Activated CD8-positive, alpha-beta memory T cell treated with anti-CD3 and anti-CD28 coated beads, Interleukin-2, amount 10 ng/mL, durations not matched to agents 7 days and 5 days (primary cell): ENCODE results near the gene ITPKC. TPM values are rescaled to one million over a fixed set of nuclear protein-coding genes. Genes with fewer than 3 reads are reported as not detected.
A peak's percentile ranks its signal among the peaks of the same experiment; 100 is the strongest.
"Not testable (repeated sequence)": the region's sequence is repeated elsewhere in the genome, so short reads cannot be mapped to it uniquely, and the experiment has no call there.

ENCODE experiments used
- ATAC-seq: fragments of 150-1000 bp; cut with Tn5 transposase; one replicate; pipeline ENCODE4 v1.10.0; 2021; ENCODE audit warnings: moderate library complexity
- CTCF ChIA-PET: fragments of 350-600 bp; sonication (Branson Sonifier 250); formaldehyde crosslinking; loops from one replicate; lab custom pipeline; 2021; ENCODE audit warnings: antibody characterized with exemption; lab: Charles Lee
- DNase-seq: peaks from one replicate; pipeline ENCODE4 v3.0.0-alpha.2; 2020
- H3K27ac Mint-ChIP-seq: one replicate; pipeline ENCODE4 v1.8.0; 2021; ENCODE audit warnings: mild to moderate bottlenecking, mixed read lengths
- H3K27me3 Mint-ChIP-seq: one replicate; pipeline ENCODE4 v1.8.0; 2021; ENCODE audit warnings: mixed read lengths
- H3K36me3 Mint-ChIP-seq: one replicate; pipeline ENCODE4 v1.8.0; 2021; ENCODE audit warnings: mild to moderate bottlenecking, mixed read lengths
- H3K4me1 Mint-ChIP-seq: one replicate; pipeline ENCODE4 v1.8.0; 2021; ENCODE audit warnings: mixed read lengths
- H3K4me3 Mint-ChIP-seq: one replicate; pipeline ENCODE4 v1.8.0; 2021; ENCODE audit warnings: mild to moderate bottlenecking, moderate library complexity, mixed read lengths
- H3K9me3 Mint-ChIP-seq: one replicate; pipeline ENCODE4 v1.8.0; 2022; ENCODE audit warnings: low read depth, mixed read lengths
- total RNA-seq, 2 experiments: library from RNA; stranded (reverse); gene quantifications; one replicate each; pipeline ENCODE4 v1.2.3, GENCODE V29; 2021

ITPKC gene
- total RNA-seq, 2 experiments from 2014 or later: 5.6 to 5.8 TPM

DNA sequence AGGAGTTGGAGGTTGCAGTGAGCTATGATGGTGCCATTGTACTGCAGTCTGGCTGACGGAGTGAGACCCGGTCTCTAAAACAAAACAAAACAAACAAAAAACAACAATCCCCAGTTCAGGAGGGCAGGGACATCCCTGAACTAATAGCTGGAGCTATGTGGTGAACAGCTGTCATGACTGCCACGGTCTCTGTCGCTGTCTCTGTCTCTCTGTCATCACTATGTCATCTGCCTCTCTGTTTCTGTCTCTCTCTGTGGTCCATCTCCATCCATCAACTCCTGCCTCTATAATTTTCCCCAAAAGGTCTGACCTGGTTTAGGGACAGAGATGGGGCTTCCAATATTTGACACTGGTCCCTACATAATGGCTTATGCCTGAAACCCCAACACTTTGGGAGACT, 7.4 kb downstream of the ITPKC start:
- DNase-seq (no peak), ATAC-seq (no peak)
- Mint-ChIP-seq H3K27ac (no peak overlapping the region), H3K27me3 (no peaks in the 10 kb centered on the region), H3K9me3 (no peaks in the 10 kb centered on the region), H3K4me3 (no peak overlapping the region), H3K4me1 (peaks cover 33% of the 10 kb centered on the region), H3K36me3 (peaks cover 18% of the 10 kb centered on the region)
- CTCF ChIA-PET: no interaction called here

DNA sequence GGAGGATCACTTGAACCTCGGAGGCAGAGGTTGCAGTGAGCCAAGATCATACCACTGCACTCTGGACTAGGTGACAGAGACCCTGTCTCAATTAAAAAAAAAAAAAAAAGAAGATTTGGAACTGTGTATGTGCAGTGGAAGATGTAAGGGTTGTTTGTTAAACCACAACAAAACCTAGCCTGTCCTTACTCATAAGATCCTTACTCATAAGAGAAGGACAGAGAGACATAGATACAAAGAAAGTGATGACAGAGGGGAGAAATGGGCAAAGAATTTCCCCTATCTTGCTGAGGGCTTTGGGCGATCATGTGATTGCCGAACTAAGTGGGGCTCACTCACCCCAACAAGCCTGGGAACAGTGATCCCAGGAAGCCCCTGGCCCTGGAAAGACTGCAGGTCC, 7.9 kb downstream of the ITPKC start:
- Mint-ChIP-seq H3K36me3 (peaks cover 18% of the 10 kb centered on the region), H3K27ac (no peak overlapping the region), H3K4me1 (peaks cover 28% of the 10 kb centered on the region), H3K4me3 (no peak overlapping the region), H3K9me3 (no peaks in the 10 kb centered on the region), H3K27me3 (no peaks in the 10 kb centered on the region)
- DNase-seq (no peak), ATAC-seq (peak; percentile 54)
- CTCF ChIA-PET: no interaction called here

GRCh38 chr19:40726279-40726678, 9.4 kb downstream of the ITPKC start:
- H3K27me3 Mint-ChIP-seq: no peaks in the 10 kb centered on the region
- CTCF ChIA-PET: no interaction called here
- no peak overlapping the region for H3K27ac Mint-ChIP-seq
- no peak overlapping the region for H3K4me3 Mint-ChIP-seq
- peaks cover 21% of the 10 kb centered on the region for H3K36me3 Mint-ChIP-seq
- no peaks in the 10 kb centered on the region for H3K9me3 Mint-ChIP-seq
- ATAC-seq (no peak), DNase-seq (no peak)
- H3K4me1 Mint-ChIP-seq: peaks cover 16% of the 10 kb centered on the region

GRCh38 chr19:40730065-40730464, 13.2 kb downstream of the ITPKC start:
- H3K27ac Mint-ChIP-seq, H3K4me1 Mint-ChIP-seq, CTCF ChIA-PET, H3K9me3 Mint-ChIP-seq, DNase-seq, H3K4me3 Mint-ChIP-seq, ATAC-seq, H3K27me3 Mint-ChIP-seq: not testable (repeated sequence)
- H3K36me3 Mint-ChIP-seq: peaks cover 14% of the 10 kb centered on the region

GRCh38 chr19:40732304-40732703, 15.4 kb downstream of the ITPKC start:
- not testable (repeated sequence) for H3K4me1 Mint-ChIP-seq, ATAC-seq, H3K27me3 Mint-ChIP-seq, H3K27ac Mint-ChIP-seq, H3K4me3 Mint-ChIP-seq, DNase-seq, H3K9me3 Mint-ChIP-seq
- H3K36me3 Mint-ChIP-seq: peaks cover 14% of the 10 kb centered on the region
- CTCF ChIA-PET: interaction anchor here (0.6 to 1.8 kb wide), 3 partner anchors 15 to 88 kb away, joined by 3 to 4 read pairs (median 3); partner anchors contain the start of genes COQ8B and ITPKC

DNA sequence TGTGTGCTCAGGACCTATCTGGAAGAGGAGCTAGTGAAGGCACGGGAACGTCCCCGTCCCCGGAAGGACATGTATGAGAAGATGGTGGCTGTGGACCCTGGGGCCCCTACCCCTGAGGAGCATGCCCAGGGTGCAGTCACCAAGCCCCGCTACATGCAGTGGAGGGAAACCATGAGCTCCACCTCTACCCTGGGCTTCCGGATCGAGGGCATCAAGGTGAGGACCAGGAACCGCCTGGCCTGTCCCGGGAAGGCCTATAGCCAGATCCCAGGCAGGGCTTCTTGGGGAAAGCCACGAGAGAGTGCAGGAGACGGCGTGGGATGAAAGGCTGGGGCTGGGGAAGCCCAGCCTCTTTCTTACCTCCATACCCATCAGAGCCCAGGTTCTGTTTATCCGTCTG, 16.2 kb downstream of the ITPKC start:
- H3K4me3 Mint-ChIP-seq: no peak overlapping the region
- CTCF ChIA-PET: interaction anchor here (1.8 kb wide), 1 partner anchor 87 kb away, joined by 4 read pairs; no protein-coding TSS in a partner anchor
- no peak overlapping the region for H3K27ac Mint-ChIP-seq
- no peaks in the 10 kb centered on the region for H3K27me3 Mint-ChIP-seq
- no peaks in the 10 kb centered on the region for H3K4me1 Mint-ChIP-seq
- ATAC-seq: no peak
- no peak for DNase-seq
- no peaks in the 10 kb centered on the region for H3K9me3 Mint-ChIP-seq
- peaks cover 14% of the 10 kb centered on the region for H3K36me3 Mint-ChIP-seq

- H3K4me1 Mint-ChIP-seq: peaks cover 5% of the 10 kb centered on the region
- no peaks in the 10 kb centered on the region for H3K9me3 Mint-ChIP-seq
- ATAC-seq (no peak), DNase-seq (no peak)
- H3K4me3 Mint-ChIP-seq: no peak overlapping the region
- H3K36me3 Mint-ChIP-seq: peaks cover 13% of the 10 kb centered on the region
- no peak overlapping the region for H3K27ac Mint-ChIP-seq
- CTCF ChIA-PET: interaction anchor here (1.6 kb wide), 1 partner anchor 101 kb away, joined by 5 read pairs; no protein-coding TSS in a partner anchor
- no peaks in the 10 kb centered on the region for H3K27me3 Mint-ChIP-seq
Observed at GRCh38 chr19:40735013-40735771, 18.3 kb downstream of the ITPKC start.

GRCh38 chr19:40736661-40737060, 19.7 kb downstream of the ITPKC start:
- Mint-ChIP-seq H3K4me1 (peaks cover 5% of the 10 kb centered on the region), H3K36me3 (peaks cover 8% of the 10 kb centered on the region), H3K27ac (no peak overlapping the region), H3K9me3 (no peaks in the 10 kb centered on the region), H3K27me3 (no peaks in the 10 kb centered on the region), H3K4me3 (no peak overlapping the region)
- ATAC-seq (no peak), DNase-seq (no peak)
- CTCF ChIA-PET: no interaction called here

DNA sequence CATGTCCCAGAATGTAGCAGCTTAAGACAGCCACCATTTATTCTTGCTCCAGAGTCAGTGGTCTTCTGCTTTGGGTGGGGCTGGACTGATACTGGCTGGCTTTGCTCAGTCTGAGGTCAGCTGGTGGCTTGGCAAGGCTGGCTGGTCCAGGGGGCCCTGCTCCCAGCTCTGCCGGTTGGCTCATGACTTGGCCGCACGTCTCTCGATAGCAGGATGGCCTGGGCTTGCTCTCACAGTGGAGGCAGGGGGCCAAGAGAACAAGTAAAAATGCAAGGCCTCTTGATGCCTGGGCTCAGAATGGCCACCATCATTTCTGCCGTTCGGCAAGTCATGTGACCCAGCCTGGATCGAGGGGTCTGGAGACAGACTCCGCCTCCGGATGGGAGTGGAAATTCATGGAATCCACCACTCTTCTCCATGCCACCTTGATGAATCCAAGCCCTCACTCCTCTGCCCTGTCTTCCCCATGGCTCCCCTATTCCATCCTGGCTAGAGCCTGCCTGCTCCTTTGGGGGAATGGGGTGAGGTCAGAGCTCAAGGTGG, 20.3 kb downstream of the ITPKC start:
- Mint-ChIP-seq H3K4me1 (peaks cover 5% of the 10 kb centered on the region), H3K27ac (no peak overlapping the region), H3K36me3 (peaks cover 8% of the 10 kb centered on the region), H3K27me3 (no peaks in the 10 kb centered on the region), H3K9me3 (no peaks in the 10 kb centered on the region), H3K4me3 (no peak overlapping the region)
- DNase-seq: no peak
- CTCF ChIA-PET: no interaction called here
- no peak for ATAC-seq

DNA sequence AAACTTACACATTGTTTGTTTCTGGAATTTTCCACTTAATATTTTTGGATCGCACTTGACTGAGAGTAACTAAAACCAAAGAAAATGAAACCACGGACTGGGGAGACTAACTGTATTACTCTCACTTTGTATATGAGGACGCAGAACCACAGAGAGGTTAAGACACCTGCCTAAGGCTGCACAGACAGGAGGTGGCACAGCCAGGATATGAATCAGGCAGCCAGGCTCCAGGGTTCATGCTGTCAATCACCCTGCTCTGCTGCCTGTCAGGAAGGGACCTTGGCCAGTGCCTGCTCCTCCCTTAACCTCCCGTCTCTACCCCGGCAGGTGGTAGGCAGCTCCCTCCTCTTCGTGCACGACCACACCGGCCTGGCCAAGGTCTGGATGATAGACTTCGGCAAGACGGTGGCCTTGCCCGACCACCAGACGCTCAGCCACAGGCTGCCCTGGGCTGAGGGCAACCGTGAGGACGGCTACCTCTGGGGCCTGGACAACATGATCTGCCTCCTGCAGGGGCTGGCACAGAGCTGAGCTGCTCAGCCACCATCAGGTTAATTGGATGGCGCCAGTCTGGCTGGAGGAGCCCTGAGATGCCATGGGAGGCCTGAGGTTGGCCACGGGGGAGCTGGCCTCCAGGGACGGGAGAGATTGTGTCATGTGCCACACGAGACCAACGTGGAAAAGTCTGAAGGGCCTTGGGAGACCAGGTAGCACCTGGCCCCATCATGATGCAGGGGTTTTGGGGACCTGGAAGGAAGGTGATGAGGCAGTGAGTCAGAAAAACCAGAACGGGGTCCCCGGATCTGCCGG, 22.3 kb downstream of the ITPKC start:
- peak; percentile 46 for DNase-seq
- peaks cover 8% of the 10 kb centered on the region for H3K36me3 Mint-ChIP-seq
- H3K4me1 Mint-ChIP-seq: peaks cover 5% of the 10 kb centered on the region
- no peak overlapping the region for H3K27ac Mint-ChIP-seq
- H3K27me3 Mint-ChIP-seq: no peaks in the 10 kb centered on the region
- peak; percentile 50 for ATAC-seq
- H3K4me3 Mint-ChIP-seq: no peak overlapping the region
- CTCF ChIA-PET: no interaction called here
- H3K9me3 Mint-ChIP-seq: no peaks in the 10 kb centered on the region

DNA sequence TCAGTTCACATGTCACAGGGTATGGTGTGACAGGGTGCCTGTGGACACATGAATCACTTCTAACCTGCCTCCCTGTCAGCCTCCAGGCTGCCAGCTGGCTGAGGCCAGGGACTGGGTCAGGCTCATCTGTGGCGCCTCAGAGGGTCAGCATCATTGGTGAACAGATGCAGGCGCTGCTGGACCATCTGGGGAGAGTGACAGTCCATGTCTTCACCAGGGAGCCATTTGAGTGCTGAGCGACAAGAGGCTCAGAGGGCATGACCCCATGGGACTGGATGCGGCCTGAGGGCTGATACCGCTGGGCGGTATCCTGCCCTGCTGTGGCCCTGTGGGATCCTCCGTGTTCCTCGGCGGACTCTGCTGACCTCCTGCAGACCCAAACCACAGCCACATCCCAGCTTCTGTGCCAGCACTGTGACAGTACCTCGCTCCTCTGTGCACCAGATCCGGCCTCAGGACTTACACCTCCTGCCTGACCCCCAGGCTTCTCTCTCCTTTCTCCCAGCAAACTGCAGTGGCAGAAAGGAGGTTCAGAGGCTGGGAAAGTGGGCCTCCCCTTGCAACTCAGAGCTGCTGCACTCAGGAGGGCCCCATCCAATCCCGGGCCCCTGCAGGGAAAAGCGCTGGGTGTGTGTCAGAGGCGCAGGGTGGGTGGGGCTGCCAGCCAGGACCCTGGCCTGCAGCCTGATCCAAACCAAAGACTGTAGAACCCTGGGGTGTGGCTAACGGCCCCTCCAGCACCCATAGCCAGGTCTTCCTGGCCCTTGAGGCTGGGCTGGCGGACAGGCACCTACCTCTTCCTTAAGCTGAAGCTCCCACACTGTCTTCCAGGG, 23.2 kb downstream of the ITPKC start:
- Mint-ChIP-seq H3K27ac (no peak overlapping the region), H3K4me1 (peaks cover 5% of the 10 kb centered on the region), H3K9me3 (no peaks in the 10 kb centered on the region), H3K36me3 (peaks cover 8% of the 10 kb centered on the region), H3K27me3 (no peaks in the 10 kb centered on the region), H3K4me3 (no peak overlapping the region)
- CTCF ChIA-PET: interaction anchor here (0.7 to 2.4 kb wide), 2 partner anchors 67 to 80 kb away, joined by 3 to 9 read pairs; no protein-coding TSS in a partner anchor
- ATAC-seq: no peak
- DNase-seq: no peak

DNA sequence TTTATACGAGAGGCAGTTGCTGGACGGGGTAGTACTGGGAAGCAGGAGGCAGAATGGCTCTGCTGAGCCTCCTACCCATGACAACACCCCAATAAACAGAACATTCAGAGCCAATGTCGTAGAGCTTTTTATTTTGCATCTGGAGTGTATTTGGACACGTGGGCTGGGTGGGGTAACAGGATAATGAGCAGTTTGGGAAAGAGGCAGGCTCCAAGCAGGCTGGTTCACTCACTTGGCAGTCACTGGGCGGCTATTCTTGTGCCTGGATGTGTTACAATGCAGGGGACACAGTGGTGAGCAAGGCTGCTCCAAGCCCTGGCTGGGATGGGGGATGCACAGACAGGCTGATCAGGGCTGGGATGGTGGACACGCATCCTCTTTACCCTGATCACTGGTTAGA, 23.8 kb downstream of the ITPKC start:
- Mint-ChIP-seq H3K27me3 (no peaks in the 10 kb centered on the region), H3K27ac (no peak overlapping the region), H3K9me3 (no peaks in the 10 kb centered on the region), H3K36me3 (peaks cover 4% of the 10 kb centered on the region), H3K4me1 (peaks cover 5% of the 10 kb centered on the region), H3K4me3 (no peak overlapping the region)
- no peak for ATAC-seq
- DNase-seq: no peak
- CTCF ChIA-PET: interaction anchor here (0.7 to 2.4 kb wide), 2 partner anchors 66 to 79 kb away, joined by 3 to 9 read pairs; no protein-coding TSS in a partner anchor
